K562 (cell line): ENCODE results near the gene RIPK4. TPM values are rescaled to one million over a fixed set of nuclear protein-coding genes. Genes with fewer than 3 reads are reported as not detected.

Source experiments
- ATAC-seq: fragments of 200-7000 bp; cut with Tn5 transposase; 3 replicates; pipeline ENCODE4 v1.9.1; 2020; ENCODE audit warnings: moderate library complexity
- BruUV-seq: library from RNA; stranded (reverse); fragments of 400-500 nt; replicated peaks from 2 replicates; lab custom pipeline; 2021; lab: Mats Ljungman, UMichigan
- CTCF ChIA-PET: fragments of 300-600 bp; formaldehyde crosslinking; extraction: SDS; loops from one replicate; lab custom pipeline; 2021; ENCODE audit warnings: low intra/inter-chr PET ratio; lab: Yijun Ruan, JAX
- POLR2A ChIA-PET: fragments of 300-600, 350-650 bp; sonication (Branson Sonifier 250); formaldehyde crosslinking; extraction: SDS; loops from one replicate; lab custom pipeline; 2021; ENCODE audit warnings: antibody characterized with exemption, inconsistent platforms; lab: Yijun Ruan, JAX
- DNase-seq, 4 experiments: peaks; one replicate each; pipeline versions ENCODE4 v3.0.0 to v3.0.0-alpha.2; 2011 to 2018; ENCODE audit warnings: low spot score in 3 of 4, mixed read lengths in 3 of 4; ENCODE audit errors: extremely low read depth in 1 of 4
- FAIRE-seq: peaks from 2 replicates; lab custom pipeline; 2011; peaks lifted over from hg19 to GRCh38; lab: Jason Lieb, UNC
- H2AFZ ChIP-seq: 2 replicates; pipeline ENCODE4 v1.6.0; 2011; ENCODE audit warnings: low read depth, low read length, control low read depth, inconsistent platforms
- H3K27ac ChIP-seq: fragments of 200-600 bp; 3 replicates; pipeline ENCODE4 v1.8.0; 2011; ENCODE audit warnings: low read depth, mild to moderate bottlenecking, control low read depth, inconsistent platforms, low read length, moderate library complexity, mixed read lengths; ENCODE audit errors: extremely low read depth
- H3K27me3 ChIP-seq, 2 experiments: fragments of 300-600 bp in 1 of 2; 2 replicates in 1 of 2; 3 replicates in 1 of 2; pipeline versions ENCODE4 v1.6.0 to v1.8.0; 2011; ENCODE audit warnings: inconsistent platforms in 2 of 2, low read length in 2 of 2, mild to moderate bottlenecking in 1 of 2, mixed read lengths in 1 of 2, moderate library complexity in 1 of 2; ENCODE audit not compliant: control insufficient read depth in 2 of 2, insufficient read depth in 2 of 2
- H3K36me3 ChIP-seq: fragments of 300-600 bp; 3 replicates; pipeline ENCODE4 v1.8.0; 2011; ENCODE audit warnings: mild to moderate bottlenecking, low read length, inconsistent platforms; ENCODE audit not compliant: control insufficient read depth, insufficient read depth
- H3K4me1 ChIP-seq, 2 experiments: fragments of 200-600 bp in 1 of 2; replicated peaks in 1 of 2; 2 replicates in 1 of 2; 3 replicates in 1 of 2; pipeline versions ENCODE4 v1.5.1 to v1.8.0; 2011; ENCODE audit warnings: inconsistent platforms in 2 of 2, low read length in 2 of 2, mild to moderate bottlenecking in 1 of 2, mixed read lengths in 1 of 2, moderate library complexity in 1 of 2; ENCODE audit not compliant: control insufficient read depth in 2 of 2, insufficient read depth in 2 of 2
- H3K4me2 ChIP-seq: 2 replicates; pipeline ENCODE4 v1.6.1; 2011; ENCODE audit warnings: low read length, control low read depth, inconsistent platforms, mixed read lengths; ENCODE audit not compliant: insufficient read depth
- H3K4me3 ChIP-seq: fragments of 200-600 bp; sonication (generic), shearing (Covaris generic); 2 replicates; pipeline ENCODE4 v1.5.1; 2016; ENCODE audit warnings: control low read depth, inconsistent platforms
- H3K79me2 ChIP-seq: fragments of 200-600 bp; 3 replicates; pipeline ENCODE4 v1.8.0; 2011; ENCODE audit warnings: low read length, inconsistent platforms; ENCODE audit not compliant: control insufficient read depth, insufficient read depth
- H3K9ac ChIP-seq, 2 experiments: 2 replicates each; pipeline versions ENCODE4 v1.6.0 to v1.6.1; 2011; ENCODE audit warnings: low read depth in 2 of 2, low read length in 2 of 2, control low read depth in 1 of 2, inconsistent platforms in 1 of 2, mild to moderate bottlenecking in 1 of 2, mixed read lengths in 1 of 2; ENCODE audit not compliant: insufficient read depth in 1 of 2
- H3K9me1 ChIP-seq: one replicate; pipeline ENCODE4 v1.6.0; 2011; ENCODE audit warnings: inconsistent platforms, mild to moderate bottlenecking, low read length, moderate library complexity; ENCODE audit not compliant: control insufficient read depth, insufficient read depth
- H3K9me3 ChIP-seq: replicated peaks from 2 replicates; pipeline ENCODE4 v1.5.1; 2011; ENCODE audit warnings: low read depth, low read length, inconsistent platforms; ENCODE audit not compliant: control insufficient read depth, insufficient read depth
- H4K20me1 ChIP-seq: replicated peaks from 2 replicates; pipeline ENCODE4 v1.6.1; 2011; ENCODE audit warnings: low read length, inconsistent platforms, mixed read lengths; ENCODE audit not compliant: control insufficient read depth, insufficient read depth
- BMI1 ChIP-seq: fragments of 150-350 bp; IDR thresholded peaks from 2 replicates; pipeline ENCODE4 v1.6.1; 2014; ENCODE audit warnings: low read length
- BRD9 ChIP-seq: fragments of 450-650 bp; IDR thresholded peaks from 2 replicates; pipeline ENCODE4 v1.6.1; 2018; ENCODE audit warnings: low read depth; ENCODE audit not compliant: partially characterized antibody
- E2F3 ChIP-seq: fragments of 250-450 bp; sonication (Bioruptor Pico); IDR thresholded peaks from 2 replicates; pipeline ENCODE4 v1.4.0; 2020; ENCODE audit warnings: mild to moderate bottlenecking
- ESRRB ChIP-seq: fragments of 250-450 bp; sonication (Bioruptor Pico); IDR thresholded peaks from 2 replicates; pipeline ENCODE4 v1.5.0; 2020; ENCODE audit warnings: mild to moderate bottlenecking, moderate library complexity, borderline replicate concordance
- GABPB2 ChIP-seq: fragments of 250-450 bp; sonication (Bioruptor Pico); conservative IDR thresholded peaks from 2 replicates; pipeline ENCODE4 v1.5.1; 2021; ENCODE audit warnings: mild to moderate bottlenecking
- HMBOX1 ChIP-seq: sonication (generic); IDR thresholded peaks from 2 replicates; pipeline ENCODE4 v1.6.1; 2016
- HNRNPH1 ChIP-seq: fragments of 200-400 bp; formaldehyde crosslinking; optimal IDR thresholded peaks from 2 replicates; pipeline ENCODE3; 2017; ENCODE audit warnings: low read depth, mild to moderate bottlenecking, low read length, moderate library complexity
- MYNN ChIP-seq, 2 experiments: sonication (generic); formaldehyde crosslinking in 1 of 2; IDR thresholded peaks; 2 replicates each; pipeline versions ENCODE4 v1.5.0 to v1.6.1; 2016 to 2020; ENCODE audit warnings: antibody characterized with exemption in 1 of 2, missing genetic modification reagents in 1 of 2
- NEUROD1 ChIP-seq: fragments of 150-350 bp; IDR thresholded peaks from 2 replicates; pipeline ENCODE4 v1.6.1; 2014; ENCODE audit warnings: borderline replicate concordance, low read length, low read depth; ENCODE audit not compliant: partially characterized antibody
- NR3C1 ChIP-seq: sonication (generic); formaldehyde crosslinking; IDR thresholded peaks from 2 replicates; pipeline ENCODE4 v1.8.1; 2022; ENCODE audit warnings: missing genetic modification reagents
- POLR2H ChIP-seq: IDR thresholded peaks from 2 replicates; pipeline ENCODE4 v1.6.1; 2016; ENCODE audit warnings: missing genetic modification characterization, low read depth, mild to moderate bottlenecking, control low read depth, missing compliant biosample characterization, moderate library complexity
- TSHZ1 ChIP-seq: fragments of 250-450 bp; sonication (Bioruptor Pico); IDR thresholded peaks from 2 replicates; pipeline ENCODE4 v1.4.0; 2020; ENCODE audit warnings: mild to moderate bottlenecking, moderate library complexity
- ZC3H8 ChIP-seq: fragments of 450-650 bp; IDR thresholded peaks from 2 replicates; pipeline ENCODE4 v1.6.1; 2017
- ZNF778 ChIP-seq: fragments of 450-650 bp; formaldehyde crosslinking; IDR thresholded peaks from 2 replicates; pipeline ENCODE4 v1.4.0; 2020; ENCODE audit warnings: mild to moderate bottlenecking, moderate library complexity
- WGBS: fragments of 100-300 bp; shearing (Covaris generic); methylation state at CpG from one replicate; pipeline ENCODE4 v1.1.6; 2016; ENCODE audit warnings: low coverage, mixed read lengths; ENCODE audit not compliant: insufficient coverage; ENCODE audit errors: missing lambda C conversion rate; 5-methylcytosine and 5-hydroxymethylcytosine counted together
- in situ Hi-C: fragments of 300-500 bp; cut with MboI; formaldehyde crosslinking; loops from 4 replicates; pipeline ENCODE4 v1.15.0; 2018; ENCODE audit warnings: inconsistent platforms, mixed read lengths
- intact Hi-C: fragments of 100-400 bp; cut with micrococcal nuclease; formaldehyde crosslinking; loops from 2 replicates; pipeline ENCODE4 v1.14.2; 2022
- polyA plus RNA-seq, 8 experiments: library from polyadenylated mRNA; depleted of rRNA in 4 of 8; stranded (reverse) in 5 of 8; unstranded in 3 of 8; fragments of >200 nt; fragmentation: Nextera tagmentation in 2 of 8; fragmentation: Illumina TruSeq in 1 of 8; extraction: Ambion mirVana in 2 of 8; extraction: Trizol in 1 of 8; gene quantifications; 2 replicates each; pipeline versions ENCODE4 v1.2.1 to v1.2.3, GENCODE V29; 2011 to 2014; ENCODE audit warnings: inconsistent platforms in 1 of 8, missing spikeins in 1 of 8
- total RNA-seq, 7 experiments: library from RNA; depleted of rRNA in 6 of 7; stranded (reverse); fragments of >200 nt in 6 of 7; fragmentation: Illumina TruSeq in 2 of 7; extraction: Trizol in 2 of 7; gene quantifications; 2 replicates each; pipeline versions ENCODE4 v1.2.1 to v1.2.3, GENCODE V29; 2011 to 2021; ENCODE audit warnings: low replicate concordance in 1 of 7
- TF ChIP-seq, protein P1 (sequence below): sonication (generic); formaldehyde crosslinking; IDR thresholded peaks from 2 replicates; pipeline ENCODE4 v1.8.0; 2022; ENCODE audit warnings: mild to moderate bottlenecking, missing genetic modification reagents

Gene RIPK4
- total and polyA plus RNA-seq, 9 of the 15 experiments (the other 6 are each of a cell fraction or from before 2014, with no cell fraction given): not detected

- Histone ChIP-seq H3K4me3 (no peak overlapping the region), H3K79me2 (no peaks in the 10 kb centered on the region), H3K9me3 (no peaks in the 10 kb centered on the region), H2AFZ (no peak overlapping the region), H3K36me3 (no peaks in the 10 kb centered on the region), H3K9ac (no peak overlapping the region), H3K4me2 (no peak overlapping the region), H3K27me3 (peaks cover 25 to 48% of the 10 kb centered on the region in 2 experiments), H3K27ac (no peak overlapping the region), H4K20me1 (peaks cover 3% of the 10 kb centered on the region; the same call in 1 of the 2 replicates), H3K4me1 (no peaks in the 10 kb centered on the region), H3K9me1 (no peaks in the 10 kb centered on the region)
- DNase-seq: no peak
- CTCF ChIA-PET: no interaction called here
- BruUV-seq: no TSS peak
- intact Hi-C loops (no loop called here), in situ Hi-C loops (no loop called here)
- no peak for ATAC-seq
- WGBS: 0% methylated on average over 2 of the region's 2 CpGs
- no peak for FAIRE-seq
- no peak for TF ChIP-seq MYNN (IDR thresholded peaks at IDR 0.05)
- no peak for TF ChIP-seq MYNN (CRISPR knock-in tag; IDR thresholded peaks at IDR 0.05)
- no peak for TF ChIP-seq TSHZ1 (CRISPR knock-in tag)
- no peak for TF ChIP-seq HMBOX1
- no peak for TF ChIP-seq ZC3H8
- TF ChIP-seq, protein P1, sequence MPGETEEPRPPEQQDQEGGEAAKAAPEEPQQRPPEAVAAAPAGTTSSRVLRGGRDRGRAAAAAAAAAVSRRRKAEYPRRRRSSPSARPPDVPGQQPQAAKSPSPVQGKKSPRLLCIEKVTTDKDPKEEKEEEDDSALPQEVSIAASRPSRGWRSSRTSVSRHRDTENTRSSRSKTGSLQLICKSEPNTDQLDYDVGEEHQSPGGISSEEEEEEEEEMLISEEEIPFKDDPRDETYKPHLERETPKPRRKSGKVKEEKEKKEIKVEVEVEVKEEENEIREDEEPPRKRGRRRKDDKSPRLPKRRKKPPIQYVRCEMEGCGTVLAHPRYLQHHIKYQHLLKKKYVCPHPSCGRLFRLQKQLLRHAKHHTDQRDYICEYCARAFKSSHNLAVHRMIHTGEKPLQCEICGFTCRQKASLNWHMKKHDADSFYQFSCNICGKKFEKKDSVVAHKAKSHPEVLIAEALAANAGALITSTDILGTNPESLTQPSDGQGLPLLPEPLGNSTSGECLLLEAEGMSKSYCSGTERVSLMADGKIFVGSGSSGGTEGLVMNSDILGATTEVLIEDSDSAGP: no peak
- no peak for TF ChIP-seq NEUROD1
- no peak for TF ChIP-seq ZNF778 (CRISPR knock-in tag)
- no peak for TF ChIP-seq NR3C1 (CRISPR knock-in tag)
- no peak for TF ChIP-seq ESRRB (CRISPR knock-in tag)
- no peak for TF ChIP-seq BRD9
- TF ChIP-seq BMI1: no peak
- no peak for TF ChIP-seq HNRNPH1
- no peak for TF ChIP-seq E2F3 (CRISPR knock-in tag)
- no peak for TF ChIP-seq POLR2H (tag)
- no peak for TF ChIP-seq GABPB2
- TF ChIP-seq, all 486 proteins: peak for 0
- POLR2A ChIA-PET: no interaction called here
Measured at GRCh38 chr21:41695513-41695912, 71.3 kb downstream of the RIPK4 start.
